Left cardiac atrium (tissue), 4 donors: ENCODE results near the gene TTPAL. TPM values are rescaled to one million over a fixed set of nuclear protein-coding genes. Genes with fewer than 3 reads are reported as not detected.
A peak's percentile ranks its signal among the peaks of the same experiment; 100 is the strongest.
"Not testable (repeated sequence)": the region's sequence is repeated elsewhere in the genome, so short reads cannot be mapped to it uniquely, and the experiment has no call there.

ENCODE experiments used
- ATAC-seq, 2 donors: fragments of 200-7000 bp; cut with Tn5 transposase; one replicate each; pipeline ENCODE4 v1.9.1; 2020; ENCODE audit warnings: mild to moderate bottlenecking in 2 of 2, moderate library complexity in 2 of 2
- DNase-seq: peaks from one replicate; pipeline ENCODE4 v3.0.0-alpha.2; 2020
- intact Hi-C, 2 donors: fragments of 100-400 bp; cut with DNase I; formaldehyde crosslinking; loops; one replicate each; pipeline versions ENCODE4 v1.14.1 to v1.15.1; 2022 to 2023
- total RNA-seq, 2 donors: library from RNA; stranded (reverse); fragmentation: NEBNext Ultra II Directional; extraction: Animal tissue kit (Norgen Biotek cat#: 25700); gene quantifications; one replicate each; pipeline ENCODE4 v1.2.1, GENCODE V29; 2021
- donor health status: DM: no; HTN: yes; CAD: no.
- donor health status: DM: no; HTN: yes; CAD: no; lungs with severe emphysema.
- donor health status: DM: yes; HTN: yes; CAD: no.
- donor health status: Dilated cardiomyopathy.

The TTPAL gene
- total RNA-seq, 2 donors from 2014 or later, result 7.2 to 7.6 TPM

DNA sequence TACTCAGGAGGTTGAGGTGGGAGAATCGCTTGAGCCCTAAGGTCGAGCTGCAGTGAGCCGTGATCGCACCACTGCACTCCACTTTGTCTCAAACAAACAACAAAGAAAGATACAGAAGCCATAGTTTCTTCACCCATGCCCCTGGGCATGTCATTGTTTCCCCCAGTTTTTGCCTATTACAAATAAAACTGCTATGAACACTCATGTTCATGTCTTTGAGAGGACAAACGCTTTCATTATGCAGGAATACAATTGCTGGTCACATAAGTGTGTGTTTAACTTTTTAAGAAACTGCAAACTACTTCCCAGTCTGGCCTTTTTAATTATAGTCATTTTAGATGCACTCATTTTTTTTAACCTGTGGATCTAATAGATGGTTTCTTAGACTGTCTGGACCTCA is 12.2 kb upstream of the TTPAL start:
- no peak for DNase-seq
- intact Hi-C loops, result no loop called here
- no peak for ATAC-seq

DNA sequence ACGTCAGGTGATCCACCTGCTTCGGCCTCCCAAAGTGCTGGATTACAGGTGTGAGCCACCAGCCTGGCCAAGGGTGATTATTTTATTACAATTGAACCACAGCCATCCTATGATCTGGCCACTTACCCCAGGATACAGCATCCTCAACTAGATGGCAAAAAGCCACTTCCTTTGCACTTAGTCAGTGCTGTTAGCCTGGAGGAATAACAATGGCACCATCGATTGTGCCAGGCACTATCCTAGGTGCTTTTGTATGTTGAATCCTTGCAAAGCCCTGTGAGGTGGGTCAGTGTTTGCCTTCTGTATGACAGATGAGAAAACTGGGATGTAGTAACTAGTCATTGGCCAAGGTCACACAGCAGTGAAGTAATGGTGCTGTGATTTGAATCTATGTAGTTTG is 11.2 kb upstream of the TTPAL start:
- no peak for DNase-seq
- no peak for ATAC-seq
- intact Hi-C loops, result no loop called here

- DNase-seq (no peak), ATAC-seq (no peak)
- intact Hi-C loops, result no loop called here
Measured at GRCh38 chr20:44465001-44465560, 10.6 kb upstream of the TTPAL start.

- ATAC-seq (peak; percentile 58 to 60), DNase-seq (peak; percentile 41)
- intact Hi-C loops, result no loop called here
Measured at GRCh38 chr20:44467289-44467883, 8.3 kb upstream of the TTPAL start.

GRCh38 chr20:44468044-44468782 is 7.5 kb upstream of the TTPAL start:
- DNase-seq (no peak), ATAC-seq (no peak)
- intact Hi-C loops, result no loop called here

DNA sequence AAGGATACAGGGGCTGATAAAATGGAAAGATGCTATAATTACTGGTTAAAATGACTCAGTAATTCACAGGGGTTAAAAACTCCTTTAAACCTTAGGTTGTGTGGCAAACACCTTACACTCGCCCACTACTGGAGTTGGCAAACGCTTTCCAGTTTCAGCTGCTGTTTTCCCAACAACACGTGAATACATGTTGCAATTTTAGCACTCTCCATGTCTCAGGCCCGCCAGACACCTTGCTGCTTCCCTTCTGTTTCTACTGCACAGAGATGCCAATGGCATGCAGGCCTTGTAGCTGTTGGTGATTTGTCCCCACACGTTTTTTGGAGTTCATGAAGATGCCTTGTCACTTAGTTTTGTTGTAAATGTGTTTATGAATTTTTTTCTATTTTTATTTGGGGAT is 5.3 kb upstream of the TTPAL start:
- intact Hi-C loops, result loop anchor here (2.0 to 10.0 kb wide), 3 partner anchors 82 to 256 kb away; partner anchors contain the start of gene OSER1 (in 1 of the 2)
- ATAC-seq, result no peak
- no peak for DNase-seq

GRCh38 chr20:44471481-44471882 is 4.2 kb upstream of the TTPAL start:
- DNase-seq, result no peak
- no peak for ATAC-seq
- intact Hi-C loops, result loop anchor here (2.0 to 10.0 kb wide), 3 partner anchors 83 to 257 kb away; partner anchors contain the start of gene OSER1 (in 1 of the 2)

- intact Hi-C loops, result loop anchor here (5.0 to 10.0 kb wide), 2 partner anchors 255 to 257 kb away; partner anchors contain the start of gene OSER1 (in 1 of the 2)
- not testable (repeated sequence) for DNase-seq, ATAC-seq
Measured at GRCh38 chr20:44472283-44472682, 3.4 kb upstream of the TTPAL start.

GRCh38 chr20:44475372-44475693 is 341 bp upstream of the TTPAL start:
- ATAC-seq (no peak), DNase-seq (no peak)
- intact Hi-C loops, result loop anchor here in 1 of 2 donors (10.0 kb wide), 1 partner anchor 261 kb away; the partner anchor contains the start of gene OSER1

DNA sequence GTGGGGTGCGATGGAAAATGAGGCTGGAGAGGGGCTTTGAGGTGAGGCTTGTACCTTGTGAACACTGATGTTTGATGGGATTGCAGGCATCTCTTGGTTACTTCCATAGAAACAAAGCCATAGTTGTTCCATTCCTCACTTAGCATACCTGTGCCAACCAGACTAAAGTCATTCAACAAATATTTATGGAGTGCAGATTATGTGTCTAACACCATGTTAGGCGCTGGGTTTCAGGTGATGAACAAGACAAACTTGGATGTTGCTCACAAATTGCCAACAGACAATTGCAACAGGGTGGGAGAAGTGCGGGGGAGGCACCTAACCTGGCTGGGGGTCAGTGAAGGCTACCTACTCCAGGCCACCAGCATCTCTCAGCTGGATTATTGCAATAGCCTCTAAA is 1.5 kb downstream of the TTPAL start:
- intact Hi-C loops, result loop anchor here in 1 of 2 donors (10.0 kb wide), 1 partner anchor 262 kb away; the partner anchor contains the start of gene OSER1
- DNase-seq (no peak), ATAC-seq (no peak)

GRCh38 chr20:44478206-44478605 is 2.5 kb downstream of the TTPAL start:
- DNase-seq (no peak), ATAC-seq (no peak)
- intact Hi-C loops, result loop anchor here in 1 of 2 donors (10.0 kb wide), 1 partner anchor 263 kb away; the partner anchor contains the start of gene OSER1

DNA sequence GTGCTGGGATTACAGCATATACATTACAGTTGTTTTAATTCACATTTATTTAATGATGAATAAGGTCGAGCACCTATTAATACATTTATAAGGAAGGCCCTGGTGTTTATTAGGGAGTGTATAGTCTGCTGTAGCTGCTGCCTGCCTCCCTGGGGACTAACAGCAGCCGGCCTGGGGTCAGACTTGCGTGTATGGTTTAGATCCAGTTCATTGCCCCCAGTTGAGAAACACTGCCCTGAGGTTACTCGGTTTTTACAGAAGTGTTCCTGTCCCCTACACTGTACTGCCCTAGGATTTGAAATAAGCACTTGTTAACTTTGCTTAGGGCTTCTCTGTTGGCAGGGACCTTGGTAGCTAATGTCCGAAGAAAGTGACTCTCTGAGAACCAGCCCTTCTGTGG is 4.0 kb downstream of the TTPAL start:
- no peak for ATAC-seq
- no peak for DNase-seq
- intact Hi-C loops, result loop anchor here in 1 of 2 donors (10.0 kb wide), 1 partner anchor 265 kb away; the partner anchor contains the start of gene OSER1

- ATAC-seq (no peak), DNase-seq (no peak)
- intact Hi-C loops, result no loop called here
Measured at GRCh38 chr20:44480097-44480496, 4.4 kb downstream of the TTPAL start.

- intact Hi-C loops, result no loop called here
- ATAC-seq (no peak), DNase-seq (no peak)
Measured at GRCh38 chr20:44481719-44482416, 6.2 kb downstream of the TTPAL start.

- no peak for ATAC-seq
- DNase-seq, result no peak
- intact Hi-C loops, result no loop called here
Measured at GRCh38 chr20:44483112-44483511, 7.4 kb downstream of the TTPAL start.

DNA sequence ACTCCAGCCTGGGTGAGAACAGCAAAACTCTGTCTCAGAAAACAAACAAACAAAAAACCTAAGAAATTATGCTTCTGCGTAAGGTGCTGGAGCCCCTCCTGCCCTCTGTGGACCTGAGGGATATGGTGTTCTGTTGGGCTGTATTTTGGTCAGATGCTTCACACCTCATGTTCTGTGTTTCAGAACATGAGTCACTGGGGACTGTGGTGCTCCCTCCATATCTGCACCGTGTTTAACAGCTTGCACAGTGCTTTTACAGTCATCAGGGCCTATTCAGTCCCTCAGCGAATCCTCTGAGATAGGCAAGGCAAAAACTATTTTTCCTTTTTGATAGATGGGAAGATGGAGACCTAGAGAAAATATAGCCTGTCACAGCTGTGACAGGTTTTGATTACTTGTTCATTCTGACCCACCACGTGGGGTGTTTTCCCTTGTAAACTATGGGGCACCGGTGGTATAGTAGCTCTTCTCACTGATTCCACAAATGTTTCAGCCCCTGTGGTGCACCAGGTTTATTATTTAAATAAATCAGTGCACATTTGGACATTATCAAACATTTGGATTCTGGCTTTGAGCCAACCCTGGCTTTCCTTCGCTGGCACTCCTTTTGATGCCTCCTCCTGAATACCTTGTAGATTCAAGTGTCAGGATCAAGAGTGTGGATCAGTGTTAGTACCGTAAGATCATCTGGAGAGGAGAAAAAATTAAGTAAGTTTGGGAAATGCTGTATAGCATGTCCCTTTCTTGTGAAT is 9.6 kb downstream of the TTPAL start:
- ATAC-seq, result peak in 1 of 2 donors; percentile 44
- intact Hi-C loops, result no loop called here
- no peak for DNase-seq

GRCh38 chr20:44485830-44486198 is 10.1 kb downstream of the TTPAL start:
- no peak for DNase-seq
- intact Hi-C loops, result no loop called here
- peak in 1 of 2 donors; percentile 44 for ATAC-seq

DNA sequence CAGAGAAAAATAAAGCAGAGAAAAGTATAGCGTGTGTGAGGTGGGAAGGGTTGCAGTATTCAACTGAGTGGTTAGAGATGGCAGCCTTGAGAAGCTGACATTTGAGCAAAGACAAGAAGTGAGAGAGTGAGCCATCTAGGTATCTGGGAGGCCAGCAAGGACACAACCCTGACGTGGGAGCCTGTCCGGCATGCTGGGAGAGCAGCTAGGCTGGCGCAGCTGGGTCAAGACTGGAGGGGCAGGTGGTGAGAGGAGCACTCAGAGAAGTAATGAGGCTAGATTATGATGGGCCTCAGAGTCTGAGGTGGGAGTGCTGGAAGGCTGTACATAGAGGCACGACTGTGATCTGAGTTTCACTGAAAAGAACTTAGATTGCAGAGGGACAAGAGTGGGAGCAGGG is 12.9 kb downstream of the TTPAL start:
- intact Hi-C loops, result no loop called here
- ATAC-seq (no peak), DNase-seq (no peak)

DNA sequence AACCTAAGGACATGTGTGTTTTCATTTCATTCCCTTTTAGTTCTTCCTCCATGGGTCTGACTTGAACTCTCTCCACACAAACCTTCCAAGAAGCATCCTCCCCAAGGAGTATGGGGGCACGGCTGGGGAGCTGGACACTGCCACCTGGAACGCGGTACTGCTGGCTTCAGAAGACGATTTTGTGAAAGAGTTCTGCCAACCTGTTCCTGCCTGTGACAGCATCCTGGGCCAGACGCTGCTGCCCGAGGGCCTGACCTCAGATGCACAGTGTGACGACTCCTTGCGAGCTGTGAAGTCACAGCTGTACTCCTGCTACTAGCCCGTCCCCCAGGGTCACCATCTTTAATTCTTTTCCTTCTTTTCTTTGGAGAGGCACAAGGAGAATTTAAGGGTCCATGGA is 13.5 kb downstream of the TTPAL start:
- no peak for DNase-seq
- intact Hi-C loops, result no loop called here
- no peak for ATAC-seq
